ENCODE results near the gene ANKRD24.
"Not testable (repeated sequence)": the region's sequence is repeated elsewhere in the genome, so short reads cannot be mapped to it uniquely, and the experiment has no call there.

Gene ANKRD24

GRCh38 chr19:4199699-4200293 is 17.3 kb downstream of the ANKRD24 start:
- no peak for DNase-seq

- no peak for DNase-seq
Observed at GRCh38 chr19:4200940-4201542, 18.6 kb downstream of the ANKRD24 start.

- no peak for DNase-seq
Observed at GRCh38 chr19:4201798-4202197, 19.3 kb downstream of the ANKRD24 start.

GRCh38 chr19:4206818-4207484 is 24.5 kb downstream of the ANKRD24 start:
- no peak for DNase-seq

- no peak for DNase-seq
Observed at GRCh38 chr19:4208385-4209094, 26.1 kb downstream of the ANKRD24 start.

- DNase-seq, result no peak
Observed at GRCh38 chr19:4210166-4210731, 27.8 kb downstream of the ANKRD24 start.

GRCh38 chr19:4213116-4213515 is 30.6 kb downstream of the ANKRD24 start:
- no peak for DNase-seq

- DNase-seq, result no peak
Observed at GRCh38 chr19:4215807-4216206, 33.3 kb downstream of the ANKRD24 start.

- no peak for DNase-seq
Observed at GRCh38 chr19:4216846-4217245, 34.4 kb downstream of the ANKRD24 start.

GRCh38 chr19:4217429-4218264 is 35.2 kb downstream of the ANKRD24 start:
- no peak for DNase-seq

- not testable (repeated sequence) for DNase-seq
Observed at GRCh38 chr19:4218523-4218922, 36.0 kb downstream of the ANKRD24 start.

GRCh38 chr19:4220188-4220587 is 37.7 kb downstream of the ANKRD24 start:
- DNase-seq, result no peak

- DNase-seq, result no peak
Observed at GRCh38 chr19:4224470-4224869, 42.0 kb downstream of the ANKRD24 start.

GRCh38 chr19:4225885-4226284 is 43.4 kb downstream of the ANKRD24 start:
- DNase-seq, result no peak

GRCh38 chr19:4227771-4228170 is 45.3 kb downstream of the ANKRD24 start:
- DNase-seq, result no peak

- DNase-seq, result no peak
Observed at GRCh38 chr19:4228765-4229178, 46.3 kb downstream of the ANKRD24 start.

GRCh38 chr19:4229179-4229931 is 46.9 kb downstream of the ANKRD24 start, which contains the start of gene EBI3:
EBI3 (plus strand) TSS chr19:4229523; CDS start chr19:4229551, 28 bp downstream.
- no peak for DNase-seq

GRCh38 chr19:4230237-4230636 is 47.7 kb downstream of the ANKRD24 start:
- not testable (repeated sequence) for DNase-seq

- DNase-seq, result not testable (repeated sequence)
Observed at GRCh38 chr19:4231521-4231920, 49.0 kb downstream of the ANKRD24 start.

GRCh38 chr19:4232139-4232538 is 49.6 kb downstream of the ANKRD24 start:
- DNase-seq, result not testable (repeated sequence)

GRCh38 chr19:4232614-4233281 is 50.3 kb downstream of the ANKRD24 start:
- no peak for DNase-seq

All from activated T-cell treated with anti-CD3 and anti-CD28 coated beads for 4 hours (primary cell).